ENCODE results near the gene MRPL36. TPM values are rescaled to one million over a fixed set of nuclear protein-coding genes. Genes with fewer than 3 reads are reported as not detected.

MRPL36 gene
- total and polyA plus RNA-seq, 2 donors from 2014 or later: 29.6 to 96.7 TPM

GRCh38 chr5:1808439-1808838, 8.8 kb upstream of the MRPL36 start:
- peaks cover 0 to 2% (median 0%) of the 10 kb centered on the region in 3 donors for H3K4me1 ChIP-seq (ENCODE audit: control insufficient read depth in 2 of 3, insufficient read depth in 2 of 3, low read depth in 1 of 3, low read length in 3 of 3)
- H3K27ac ChIP-seq (ENCODE audit: low read depth in 2 of 2, low read length in 2 of 2): no peak overlapping the region
- FAIRE-seq (no peak), DNase-seq (no peak)
- no peak overlapping the region for H3K9ac ChIP-seq (ENCODE audit: low read length in 3 of 3)
- no peaks in the 10 kb centered on the region for H3K9me3 ChIP-seq (ENCODE audit: control insufficient read depth in 2 of 3, insufficient read depth in 1 of 3, low read length in 3 of 3)
- H3K4me3 ChIP-seq (ENCODE audit: low read length in 3 of 3): no peak overlapping the region
- H3K36me3 ChIP-seq (ENCODE audit: control insufficient read depth in 2 of 3, insufficient read depth in 3 of 3, low read length in 3 of 3): peaks cover 4 to 62% (median 42%) of the 10 kb centered on the region in 3 donors
- intact Hi-C loops (cut with DNase I): no loop called here
- TF ChIP-seq CTCF (IDR thresholded peaks at IDR 0.05; ENCODE audit: borderline replicate concordance, extremely low read depth, insufficient read depth): no peak
- no peaks in the 10 kb centered on the region for H3K27me3 ChIP-seq (ENCODE audit: control insufficient read depth, insufficient read depth, low read length)

GRCh38 chr5:1807451-1808185, 8.0 kb upstream of the MRPL36 start:
- DNase-seq (no peak), FAIRE-seq (no peak)
- Histone ChIP-seq H3K4me1 (ENCODE audit: control insufficient read depth in 2 of 3, insufficient read depth in 2 of 3, low read depth in 1 of 3, low read length in 3 of 3) (peaks cover 0 to 5% (median 0%) of the 10 kb centered on the region in 3 donors), H3K9ac (ENCODE audit: low read length in 3 of 3) (no peak overlapping the region), H3K9me3 (ENCODE audit: control insufficient read depth in 2 of 3, insufficient read depth in 1 of 3, low read length in 3 of 3) (no peaks in the 10 kb centered on the region), H3K4me3 (ENCODE audit: low read length in 3 of 3) (no peak overlapping the region), H3K36me3 (ENCODE audit: control insufficient read depth in 2 of 3, insufficient read depth in 3 of 3, low read length in 3 of 3) (peaks cover 11 to 69% (median 43%) of the 10 kb centered on the region in 3 donors), H3K27me3 (ENCODE audit: control insufficient read depth, insufficient read depth, low read length) (no peaks in the 10 kb centered on the region), H3K27ac (ENCODE audit: low read depth in 2 of 2, low read length in 2 of 2) (no peak overlapping the region)
- intact Hi-C loops (cut with DNase I): no loop called here
- no peak for TF ChIP-seq CTCF (IDR thresholded peaks at IDR 0.05; ENCODE audit: borderline replicate concordance, extremely low read depth, insufficient read depth)

DNA sequence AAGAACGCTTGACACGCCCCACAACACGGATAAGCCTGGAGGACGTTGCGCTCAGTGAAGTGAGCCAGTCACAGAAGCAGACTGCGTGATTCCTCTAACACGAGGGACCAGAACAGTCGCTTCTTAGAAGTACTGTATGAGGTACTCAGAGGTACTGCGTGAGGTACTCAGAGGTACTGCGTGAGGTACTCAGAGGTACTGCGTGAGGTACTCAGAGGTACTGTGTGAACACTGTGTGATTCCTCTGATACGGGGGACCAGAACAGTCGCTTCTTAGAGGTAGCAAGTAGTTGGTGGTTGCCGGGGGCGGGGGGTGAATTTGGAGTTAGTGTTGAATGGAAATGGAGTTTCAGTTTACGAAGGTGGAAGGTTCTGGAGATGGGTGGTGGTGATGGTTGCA, 7.3 kb upstream of the MRPL36 start:
- no peaks in the 10 kb centered on the region for H3K27me3 ChIP-seq (ENCODE audit: control insufficient read depth, insufficient read depth, low read length)
- TF ChIP-seq CTCF (IDR thresholded peaks at IDR 0.05; ENCODE audit: borderline replicate concordance, extremely low read depth, insufficient read depth): no peak
- H3K9ac ChIP-seq (ENCODE audit: low read length in 3 of 3): no peak overlapping the region
- peaks cover 11 to 63% (median 39%) of the 10 kb centered on the region in 3 donors for H3K36me3 ChIP-seq (ENCODE audit: control insufficient read depth in 2 of 3, insufficient read depth in 3 of 3, low read length in 3 of 3)
- DNase-seq: no peak
- intact Hi-C loops (cut with DNase I): no loop called here
- no peaks in the 10 kb centered on the region for H3K9me3 ChIP-seq (ENCODE audit: control insufficient read depth in 2 of 3, insufficient read depth in 1 of 3, low read length in 3 of 3)
- H3K4me1 ChIP-seq (ENCODE audit: control insufficient read depth in 2 of 3, insufficient read depth in 2 of 3, low read depth in 1 of 3, low read length in 3 of 3): peaks cover 0 to 6% (median 0%) of the 10 kb centered on the region in 3 donors
- H3K27ac ChIP-seq (ENCODE audit: low read depth in 2 of 2, low read length in 2 of 2): no peak overlapping the region
- H3K4me3 ChIP-seq (ENCODE audit: low read length in 3 of 3): no peak overlapping the region
- no peak for FAIRE-seq
